Transverse colon (tissue), 4 donors: ENCODE measurements around the gene MTO1.

Experiments
- EP300 ChIP-seq: sonication (generic); formaldehyde crosslinking; IDR thresholded peaks from one replicate; pipeline ENCODE4 v1.6.1; 2017; ENCODE audit warnings: antibody characterized with exemption, low read depth
- POLR2A ChIP-seq: fragments of 450-650 bp; IDR thresholded peaks from one replicate; pipeline ENCODE4 v1.6.1; 2016; ENCODE audit warnings: antibody characterized with exemption, mild to moderate bottlenecking, moderate library complexity
- POLR2AphosphoS5 ChIP-seq, 3 donors: sonication (generic); formaldehyde crosslinking; IDR thresholded peaks; one replicate each; pipeline ENCODE4 v1.6.1; 2016; ENCODE audit warnings: antibody characterized with exemption in 3 of 3
- TF ChIP-seq, protein P1 (sequence below), 5 experiments: fragments of 200-600 bp in 3 of 5; fragments of 450-650 bp in 2 of 5; sonication (generic) in 3 of 5; IDR thresholded peaks; 1 replicate in 2 of 5; 2 replicates in 3 of 5; pipeline ENCODE4 v1.5.1; 2016 to 2017; ENCODE audit warnings: antibody characterized with exemption in 5 of 5, inconsistent platforms in 3 of 5, mild to moderate bottlenecking in 2 of 5, moderate library complexity in 1 of 5

- TF ChIP-seq, protein P1, sequence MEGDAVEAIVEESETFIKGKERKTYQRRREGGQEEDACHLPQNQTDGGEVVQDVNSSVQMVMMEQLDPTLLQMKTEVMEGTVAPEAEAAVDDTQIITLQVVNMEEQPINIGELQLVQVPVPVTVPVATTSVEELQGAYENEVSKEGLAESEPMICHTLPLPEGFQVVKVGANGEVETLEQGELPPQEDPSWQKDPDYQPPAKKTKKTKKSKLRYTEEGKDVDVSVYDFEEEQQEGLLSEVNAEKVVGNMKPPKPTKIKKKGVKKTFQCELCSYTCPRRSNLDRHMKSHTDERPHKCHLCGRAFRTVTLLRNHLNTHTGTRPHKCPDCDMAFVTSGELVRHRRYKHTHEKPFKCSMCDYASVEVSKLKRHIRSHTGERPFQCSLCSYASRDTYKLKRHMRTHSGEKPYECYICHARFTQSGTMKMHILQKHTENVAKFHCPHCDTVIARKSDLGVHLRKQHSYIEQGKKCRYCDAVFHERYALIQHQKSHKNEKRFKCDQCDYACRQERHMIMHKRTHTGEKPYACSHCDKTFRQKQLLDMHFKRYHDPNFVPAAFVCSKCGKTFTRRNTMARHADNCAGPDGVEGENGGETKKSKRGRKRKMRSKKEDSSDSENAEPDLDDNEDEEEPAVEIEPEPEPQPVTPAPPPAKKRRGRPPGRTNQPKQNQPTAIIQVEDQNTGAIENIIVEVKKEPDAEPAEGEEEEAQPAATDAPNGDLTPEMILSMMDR (IDR thresholded peaks at IDR 0.05) = no peak
- peak; percentile 89 for TF ChIP-seq POLR2A
- no peak for TF ChIP-seq EP300
- TF ChIP-seq POLR2AphosphoS5 (IDR thresholded peaks at IDR 0.05) = peak; percentile 69 to 88 (median 87)
These were observed 62.0 kb downstream of the MTO1 start for GRCh38 chr6:73523434-73524123.
